NCI-H1092 (cell line): Measurements from ENCODE around the gene FAM163B.
"Not testable (repeated sequence)": the region's sequence is repeated elsewhere in the genome, so short reads cannot be mapped to it uniquely, and the experiment has no call there.

Source experiments
- DNase-seq: peaks from one replicate; lab custom pipeline; 2025; lab: John Stamatoyannopoulos, UW

Gene FAM163B

DNA sequence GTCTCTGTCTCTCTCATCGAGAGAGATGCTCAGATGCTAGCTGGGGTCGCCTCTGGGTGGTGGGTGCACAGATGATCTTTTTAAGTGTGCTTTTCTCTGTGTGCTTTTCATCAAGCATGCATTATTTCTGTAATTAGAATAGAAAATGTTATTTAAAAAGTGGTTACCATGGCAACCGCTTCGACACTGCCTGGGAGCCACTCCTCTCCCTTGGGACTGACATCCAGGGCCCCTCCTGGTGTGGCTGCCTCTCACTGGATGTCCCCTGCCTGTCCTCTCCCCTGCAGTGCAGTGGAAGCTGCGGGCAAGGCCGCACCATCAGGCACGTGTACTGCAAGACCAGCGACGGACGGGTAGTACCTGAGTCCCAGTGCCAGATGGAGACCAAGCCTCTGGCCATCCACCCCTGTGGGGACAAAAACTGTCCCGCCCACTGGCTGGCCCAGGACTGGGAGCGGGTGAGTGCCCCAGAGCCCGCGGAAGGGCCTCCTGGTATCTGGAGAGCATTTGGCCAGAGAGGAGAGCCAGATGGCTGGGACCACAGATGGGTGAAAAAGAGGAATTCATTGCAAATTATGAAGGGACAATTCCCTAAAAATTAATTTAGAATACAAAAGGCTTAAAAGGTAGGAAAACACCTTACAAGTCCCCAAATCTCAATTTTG, 39.9 kb downstream of the FAM163B start:
- DNase-seq: no peak

DNA sequence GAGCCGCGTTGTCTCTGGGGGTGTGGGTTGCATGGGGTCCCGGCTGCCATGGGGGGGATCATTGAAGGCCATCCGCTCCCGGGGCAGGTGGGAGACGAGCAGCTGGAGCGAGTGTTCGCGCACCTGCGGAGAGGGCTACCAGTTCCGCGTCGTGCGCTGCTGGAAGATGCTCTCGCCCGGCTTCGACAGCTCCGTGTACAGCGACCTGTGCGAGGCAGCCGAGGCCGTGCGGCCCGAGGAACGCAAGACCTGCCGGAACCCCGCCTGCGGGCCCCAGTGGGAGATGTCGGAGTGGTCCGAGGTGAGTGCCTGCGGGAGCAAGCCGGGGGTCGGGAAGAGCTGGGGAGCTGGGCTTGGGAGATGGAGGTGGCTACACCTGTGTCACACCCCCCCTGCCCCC, 41.0 kb downstream of the FAM163B start:
- no peak for DNase-seq

DNA sequence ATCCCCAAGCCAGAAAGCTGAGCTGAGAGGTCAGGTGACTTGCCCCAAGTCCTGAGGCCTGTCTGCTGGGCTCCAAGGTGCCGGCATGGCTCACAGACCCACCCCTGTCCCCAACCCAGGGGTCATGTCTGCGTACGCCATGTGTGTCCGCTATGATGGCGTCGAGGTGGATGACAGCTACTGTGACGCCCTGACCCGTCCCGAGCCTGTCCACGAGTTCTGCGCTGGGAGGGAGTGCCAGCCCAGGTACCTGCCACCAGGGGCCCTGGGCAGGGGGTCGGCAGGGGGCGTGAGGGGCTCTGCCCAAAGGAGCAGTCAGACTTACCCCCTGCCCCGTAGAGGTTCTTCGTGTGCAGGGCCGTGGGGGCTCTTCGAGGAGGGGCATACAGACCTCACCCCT, 42.4 kb downstream of the FAM163B start:
- DNase-seq: no peak

GRCh38 chr9:133566382-133566781, 42.8 kb downstream of the FAM163B start:
- DNase-seq: no peak

GRCh38 chr9:133564451-133565116, 44.6 kb downstream of the FAM163B start:
- DNase-seq: no peak

- not testable (repeated sequence) for DNase-seq
Observed at GRCh38 chr9:133563814-133564213, 45.4 kb downstream of the FAM163B start.

DNA sequence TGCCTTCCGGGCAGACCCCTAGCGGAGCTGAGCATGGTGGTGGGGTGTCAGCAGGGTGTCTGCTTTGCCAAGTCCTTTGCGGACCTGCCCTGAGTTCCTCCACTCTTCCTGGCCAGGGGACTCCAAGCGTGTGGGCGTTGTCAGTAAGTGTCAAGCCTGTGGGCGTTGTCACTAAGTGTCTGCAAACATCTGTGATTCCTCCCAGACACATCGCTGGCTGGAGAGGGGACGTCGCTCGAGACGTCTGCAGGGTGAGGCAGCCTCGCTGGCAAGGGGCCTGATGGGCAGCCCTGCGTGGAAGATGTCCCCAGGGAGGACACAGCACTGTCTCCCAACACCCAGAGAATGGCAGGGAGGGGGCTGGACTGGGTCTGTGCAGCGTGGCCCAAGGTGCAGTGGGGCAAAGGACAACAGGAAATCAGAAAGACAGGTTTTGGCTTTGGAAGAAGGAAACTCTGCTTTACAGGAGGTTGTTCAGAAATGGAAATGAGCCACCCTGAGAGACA, 45.8 kb downstream of the FAM163B start:
- no peak for DNase-seq

DNA sequence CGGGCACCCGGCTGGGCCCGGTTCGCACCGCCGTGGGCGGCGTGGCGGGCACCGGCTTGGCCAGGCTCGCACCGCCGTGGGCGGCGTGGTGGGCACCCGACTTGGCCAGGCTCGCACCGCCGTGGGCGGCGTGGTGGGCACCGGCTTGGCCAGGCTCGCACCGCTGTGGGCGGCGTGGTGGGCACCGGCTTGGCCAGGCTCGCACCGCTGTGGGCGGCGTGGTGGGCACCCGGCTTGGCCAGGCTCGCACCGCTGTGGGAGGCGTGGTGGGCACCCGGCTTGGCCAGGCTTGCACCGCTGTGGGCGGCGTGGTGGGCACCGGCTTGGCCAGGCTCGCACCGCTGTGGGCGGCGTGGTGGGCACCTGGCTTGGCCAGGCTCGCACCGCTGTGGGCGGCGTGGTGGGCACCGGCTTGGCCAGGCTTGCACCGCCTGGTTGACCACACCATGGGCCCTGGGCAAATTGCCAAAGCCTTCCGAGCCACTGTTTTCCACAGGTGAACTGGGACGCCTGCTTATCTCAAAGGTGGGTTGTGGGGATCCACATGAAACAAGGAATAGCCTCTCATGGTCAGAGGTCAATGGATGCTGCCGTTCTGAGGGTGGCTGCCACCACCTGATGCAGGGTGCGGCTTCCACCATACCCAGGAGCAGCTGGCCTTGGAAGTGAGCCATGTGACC, 46.4 kb downstream of the FAM163B start:
- DNase-seq: no peak

DNA sequence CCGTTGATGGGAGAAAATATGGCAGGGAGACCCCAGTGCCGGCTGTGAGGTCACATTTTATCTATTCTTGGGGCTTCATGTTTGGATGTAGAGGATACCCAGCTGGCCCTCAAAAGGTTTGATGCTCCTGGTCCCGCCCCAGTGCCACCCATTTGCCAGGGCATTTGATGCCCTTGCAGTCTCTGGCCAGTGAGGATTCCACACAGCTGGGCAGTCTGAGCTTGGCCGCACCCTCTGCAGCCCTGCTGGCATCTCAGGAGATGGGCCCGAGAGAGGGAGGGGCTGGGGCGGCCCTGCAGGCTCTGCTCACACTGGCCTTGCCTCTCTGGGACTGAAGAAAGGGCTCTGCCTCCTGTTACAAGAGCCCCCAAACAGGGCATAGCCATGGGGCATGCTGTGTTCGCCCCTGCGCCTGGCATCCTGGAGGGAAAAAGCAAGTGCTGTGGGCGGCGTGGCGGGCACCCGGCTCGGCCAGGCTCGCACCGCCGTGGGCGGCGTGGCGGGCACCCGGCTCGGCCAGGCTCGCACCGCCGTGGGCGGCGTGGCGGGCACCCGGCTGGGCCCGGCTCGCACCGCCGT, 47.1 kb downstream of the FAM163B start:
- DNase-seq: no peak

GRCh38 chr9:133560944-133561343, 48.2 kb downstream of the FAM163B start:
- no peak for DNase-seq

DNA sequence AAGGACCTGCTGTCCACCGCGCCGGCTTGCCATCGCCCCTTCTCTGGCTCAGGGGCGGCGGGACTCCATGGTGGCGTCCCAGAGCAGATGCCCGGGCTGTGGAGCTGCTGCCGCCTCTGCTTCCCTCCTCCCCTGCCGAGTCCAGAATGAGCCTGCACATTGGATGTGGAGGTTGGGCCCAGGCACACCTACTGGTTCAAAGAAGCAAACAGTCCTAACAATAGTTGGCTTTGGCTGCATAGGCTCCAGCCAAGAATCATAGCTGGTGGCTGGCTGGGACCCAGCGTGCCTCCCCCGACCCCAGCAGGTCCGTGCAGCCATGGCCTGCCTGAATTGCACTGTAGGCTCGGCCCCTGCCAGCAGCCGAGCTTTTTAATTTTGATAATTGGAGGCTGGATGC, 48.9 kb downstream of the FAM163B start:
- DNase-seq: no peak

DNA sequence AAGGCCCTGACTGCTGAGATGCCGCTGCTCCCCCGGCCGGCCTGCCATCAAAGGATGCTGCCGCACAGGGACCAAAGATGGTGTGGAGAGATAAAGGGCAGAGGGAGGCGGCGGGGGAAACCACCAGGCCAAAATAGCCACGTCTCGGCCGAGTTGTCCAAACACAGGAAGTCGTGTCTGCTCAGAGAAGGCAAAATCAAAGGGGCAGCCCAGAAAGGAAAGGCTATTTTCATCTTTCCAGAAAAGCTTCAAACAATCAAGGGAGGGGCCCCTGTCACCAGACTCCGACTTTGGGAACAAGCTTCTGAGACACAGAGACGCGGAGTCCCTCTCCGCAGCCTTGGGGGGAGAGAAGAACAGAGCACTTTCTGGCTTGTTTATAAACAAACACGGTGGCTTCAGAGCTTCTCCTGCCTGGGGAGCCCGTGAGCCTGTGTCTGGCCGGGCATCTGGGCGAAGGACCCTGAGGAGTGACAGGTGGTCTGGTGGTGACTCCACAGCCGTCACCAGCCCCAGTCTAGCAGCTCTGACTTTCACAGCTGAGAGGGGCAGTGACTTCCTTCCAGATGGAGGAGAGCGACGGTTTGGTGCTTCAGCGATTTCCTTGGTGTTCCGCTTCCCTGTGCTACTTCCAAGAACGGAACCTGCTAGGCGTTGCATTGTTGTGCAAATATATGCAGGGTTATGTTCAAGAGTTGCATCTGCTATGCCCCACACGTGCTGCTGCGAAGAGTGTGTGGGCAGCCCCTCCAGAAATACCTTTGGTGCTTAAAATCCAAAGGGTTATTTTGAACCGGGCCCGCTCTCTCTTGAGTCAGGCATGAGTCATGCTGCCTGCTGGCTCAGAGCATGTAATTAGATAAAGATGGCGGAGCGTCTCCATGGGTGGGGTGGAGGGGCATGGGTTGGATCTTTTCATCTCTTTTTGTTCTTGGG, 50.7 kb downstream of the FAM163B start:
- no peak for DNase-seq

DNA sequence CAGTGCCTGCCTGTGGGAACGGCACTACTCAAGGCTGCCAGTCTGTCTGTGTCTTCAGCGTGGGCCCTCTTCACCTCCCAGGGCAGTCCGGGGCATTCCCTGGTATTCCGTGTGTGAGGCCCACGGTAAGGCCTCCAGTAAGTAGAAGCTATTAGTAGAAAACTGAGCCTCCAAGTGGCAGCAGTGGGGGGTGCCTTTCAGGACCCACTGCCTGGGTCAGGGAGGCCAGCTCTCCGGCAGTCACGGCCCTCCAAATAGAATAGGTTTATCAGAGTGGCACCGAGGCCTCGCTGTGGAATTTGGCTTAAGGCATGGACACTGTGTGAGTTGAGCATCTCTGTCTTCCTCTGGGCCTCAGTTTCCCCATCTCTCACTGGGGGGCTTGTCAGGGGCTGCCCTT, 51.6 kb downstream of the FAM163B start:
- DNase-seq: no peak

DNA sequence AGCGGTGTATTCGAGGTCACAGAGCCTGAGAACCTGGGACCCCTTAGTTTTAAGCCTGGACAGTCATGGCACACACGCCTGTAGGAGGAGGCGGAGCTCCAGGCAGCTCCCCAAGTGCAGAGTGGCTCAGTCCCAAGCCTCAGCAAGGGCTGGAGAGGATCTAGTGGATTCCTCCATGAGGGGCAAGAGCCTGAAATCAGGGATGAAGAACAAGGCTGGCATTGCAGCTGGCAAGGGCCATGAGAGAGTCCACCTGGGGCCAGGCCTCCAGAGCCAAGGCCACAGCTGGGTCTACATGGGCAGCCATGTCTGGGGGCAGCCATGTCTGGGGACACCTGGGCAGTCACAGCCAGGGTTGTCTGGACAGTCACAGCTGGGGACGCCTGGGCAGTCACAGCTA, 52.8 kb downstream of the FAM163B start:
- DNase-seq: no peak

GRCh38 chr9:133554729-133555128, 54.5 kb downstream of the FAM163B start:
- DNase-seq: no peak

DNA sequence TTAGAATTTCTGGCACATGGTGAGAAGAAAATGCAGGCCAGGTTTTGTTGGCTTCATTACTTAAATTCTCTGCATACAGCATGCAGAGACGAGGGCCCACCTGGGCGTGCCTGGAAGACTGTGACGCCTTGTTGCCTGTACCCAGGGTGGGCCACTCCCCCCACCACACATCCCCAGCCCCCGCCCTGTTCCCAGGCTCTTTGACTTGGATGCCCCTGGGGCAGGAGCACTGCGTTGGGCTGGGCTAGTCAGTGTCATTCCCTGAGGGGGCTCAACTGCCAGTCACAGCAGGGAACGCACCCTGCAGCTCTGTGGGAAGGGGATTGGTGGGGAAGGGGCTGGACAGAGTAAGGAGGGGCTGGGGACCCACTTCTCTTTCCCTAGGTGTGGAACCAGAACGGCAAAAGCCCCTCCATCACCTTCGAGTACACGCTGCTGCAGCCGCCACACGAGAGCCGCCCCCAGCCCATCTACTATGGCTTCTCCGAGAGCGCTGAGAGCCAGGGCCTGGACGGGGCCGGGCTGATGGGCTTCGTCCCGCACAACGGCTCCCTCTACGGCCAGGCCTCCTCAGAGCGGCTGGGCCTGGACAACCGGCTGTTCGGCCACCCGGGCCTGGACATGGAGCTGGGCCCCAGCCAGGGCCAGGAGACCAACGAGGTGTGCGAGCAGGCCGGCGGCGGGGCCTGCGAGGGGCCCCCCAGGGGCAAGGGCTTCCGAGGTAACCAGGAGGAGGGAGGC, 55.0 kb downstream of the FAM163B start:
- DNase-seq: no peak

DNA sequence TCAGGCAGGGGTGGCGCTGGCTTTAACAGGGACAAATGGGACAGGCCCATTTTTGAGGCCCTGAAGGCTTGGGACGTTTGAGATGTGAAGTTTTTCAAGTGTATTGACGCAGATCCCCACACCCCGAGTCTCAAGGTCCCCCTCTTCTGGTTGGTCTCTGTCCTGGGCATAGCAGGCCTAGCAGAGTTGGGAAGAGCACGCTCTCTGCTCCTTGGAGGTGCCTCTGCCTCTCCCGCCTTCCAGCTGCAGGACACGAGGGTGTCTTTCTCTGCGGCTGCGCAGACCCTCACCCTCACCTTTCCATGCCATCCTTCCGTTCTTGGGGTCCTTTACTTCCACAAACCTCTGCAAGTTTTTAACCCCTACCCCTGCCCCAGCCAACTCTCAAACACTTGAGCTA, 56.1 kb downstream of the FAM163B start:
- DNase-seq: no peak

GRCh38 chr9:133552236-133552635, 57.0 kb downstream of the FAM163B start:
- no peak for DNase-seq

DNA sequence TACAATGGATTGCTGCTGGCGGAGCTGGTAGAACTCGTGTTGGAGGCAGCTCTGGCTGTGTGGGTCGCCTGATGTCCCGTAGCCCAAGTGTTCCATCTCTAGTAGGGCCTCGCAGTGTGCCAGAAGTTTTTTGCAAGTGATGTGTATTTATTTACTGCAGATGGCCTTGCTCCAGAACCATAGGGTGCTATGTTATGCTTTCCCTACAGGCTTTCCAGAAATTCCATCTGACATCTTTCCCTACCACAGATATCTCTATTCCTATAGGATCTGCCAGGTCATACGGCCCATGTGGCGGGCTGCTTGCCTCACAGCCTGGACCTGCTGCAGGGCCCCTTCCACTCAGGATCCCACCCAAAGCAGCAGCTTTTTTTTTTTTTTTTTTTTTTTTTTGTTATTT, 57.7 kb downstream of the FAM163B start:
- DNase-seq: no peak

DNA sequence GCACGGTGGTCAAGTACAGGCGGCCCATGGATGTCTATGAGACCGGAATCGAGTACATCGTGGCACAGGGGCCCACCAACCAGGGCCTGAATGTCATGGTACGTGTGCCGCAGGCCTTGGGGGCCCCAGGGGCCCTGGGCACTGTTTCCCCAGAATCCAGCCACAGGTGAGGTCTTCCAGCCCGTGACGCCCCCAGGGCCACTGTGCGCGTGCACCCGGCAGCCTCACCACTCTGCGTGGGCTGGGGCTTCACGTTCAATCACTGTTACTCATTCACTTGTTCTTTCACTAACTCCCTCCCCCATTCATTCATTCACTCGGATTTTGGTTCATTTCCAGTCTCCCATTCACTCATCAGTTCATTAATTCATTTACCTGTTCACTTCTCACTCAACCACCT, 62.1 kb downstream of the FAM163B start:
- no peak for DNase-seq

- no peak for DNase-seq
Observed at GRCh38 chr9:133546287-133546680, 62.9 kb downstream of the FAM163B start.
